OCI-LY3 (cell line): ENCODE measurements around the gene CASZ1.

Source experiments
- CTCF ChIP-seq: fragments of 200-600, 300-600 bp; sonication (generic); IDR thresholded peaks from 2 replicates; pipeline ENCODE4 v1.5.1; 2014; ENCODE audit warnings: antibody characterized with exemption, low read length, low read depth
- EZH2phosphoT487 ChIP-seq: fragments of 200-600 bp; shearing (Covaris generic); IDR thresholded peaks from 2 replicates; pipeline ENCODE4 v1.6.1; 2018; ENCODE audit warnings: antibody characterized with exemption, mixed run types, low read depth

GRCh38 chr1:10772711-10773110, 23.7 kb downstream of the CASZ1 start:
- TF ChIP-seq CTCF = no peak
- TF ChIP-seq EZH2phosphoT487 = no peak
